CD14-positive monocyte (primary cell): ENCODE data around the gene DAPK2. TPM values are rescaled to one million over a fixed set of nuclear protein-coding genes. Genes with fewer than 3 reads are reported as not detected.

ENCODE experiments used
- DNase-seq, 3 donors: peaks; one replicate each; pipeline ENCODE4 v3.0.0-alpha.2; 2011 to 2022
- H2AFZ ChIP-seq: 2 replicates; pipeline ENCODE4 v1.6.0; 2012; ENCODE audit warnings: mild to moderate bottlenecking, low read depth, low read length, inconsistent platforms; ENCODE audit not compliant: insufficient read depth, poor library complexity, severe bottlenecking
- H3K27ac ChIP-seq, 2 donors: 1 replicate in 1 of 2; 2 replicates in 1 of 2; pipeline ENCODE4 v1.5.1; 2012 to 2013; ENCODE audit warnings: low read length in 2 of 2, control low read depth in 1 of 2, inconsistent platforms in 1 of 2, low read depth in 1 of 2, mild to moderate bottlenecking in 1 of 2
- H3K27me3 ChIP-seq, 2 donors: one replicate each; pipeline versions ENCODE4 v1.6.0 to v1.6.1; 2011 to 2013; ENCODE audit warnings: low read length in 2 of 2; ENCODE audit not compliant: control insufficient read depth in 2 of 2, insufficient read depth in 2 of 2
- H3K36me3 ChIP-seq, 2 donors: replicated peaks in 1 of 2; 1 replicate in 1 of 2; 2 replicates in 1 of 2; pipeline versions ENCODE4 v1.5.1 to v1.6.1; 2012 to 2013; ENCODE audit warnings: low read length in 2 of 2, control low read depth in 1 of 2, inconsistent platforms in 1 of 2, mild to moderate bottlenecking in 1 of 2; ENCODE audit not compliant: insufficient read depth in 2 of 2, control insufficient read depth in 1 of 2
- H3K4me1 ChIP-seq, 2 donors: 1 replicate in 1 of 2; 2 replicates in 1 of 2; pipeline versions ENCODE4 v1.5.1 to v1.6.1; 2012 to 2013; ENCODE audit warnings: low read length in 2 of 2, control low read depth in 1 of 2, inconsistent platforms in 1 of 2, mild to moderate bottlenecking in 1 of 2, moderate library complexity in 1 of 2; ENCODE audit not compliant: insufficient read depth in 2 of 2, control insufficient read depth in 1 of 2
- H3K4me2 ChIP-seq: replicated peaks from 2 replicates; pipeline ENCODE3; 2012; ENCODE audit warnings: low read length, moderate library complexity, mild to moderate bottlenecking; ENCODE audit not compliant: poor library complexity, severe bottlenecking; ENCODE audit errors: extremely low read depth
- H3K4me3 ChIP-seq, 3 experiments: fragments of 200-600 bp in 1 of 3; sonication (generic) in 1 of 3; replicated peaks in 1 of 3; 1 replicate in 2 of 3; 2 replicates in 1 of 3; pipeline ENCODE4 v1.5.1; 2011 to 2013; ENCODE audit warnings: low read length in 3 of 3, mild to moderate bottlenecking in 3 of 3, control low read depth in 2 of 3, low read depth in 2 of 3, inconsistent platforms in 1 of 3, moderate library complexity in 1 of 3
- H3K79me2 ChIP-seq: 2 replicates; pipeline ENCODE4 v1.6.0; 2012; ENCODE audit warnings: mild to moderate bottlenecking, control low read depth, inconsistent platforms, low read length, moderate library complexity; ENCODE audit not compliant: insufficient read depth
- H3K9ac ChIP-seq: 2 replicates; pipeline ENCODE4 v1.6.0; 2017; ENCODE audit warnings: low read length, mild to moderate bottlenecking; ENCODE audit not compliant: insufficient read depth, poor library complexity, severe bottlenecking
- H3K9me3 ChIP-seq, 2 donors: replicated peaks in 1 of 2; 1 replicate in 1 of 2; 2 replicates in 1 of 2; pipeline versions ENCODE4 v1.5.1 to v1.6.1; 2012 to 2013; ENCODE audit warnings: low read length in 2 of 2, control low read depth in 1 of 2; ENCODE audit not compliant: control insufficient read depth in 1 of 2, insufficient read depth in 1 of 2
- H4K20me1 ChIP-seq: 2 replicates; pipeline ENCODE4 v1.6.0; 2012; ENCODE audit warnings: mild to moderate bottlenecking, low read length, control low read depth, moderate library complexity; ENCODE audit not compliant: insufficient read depth
- H3K27ac Mint-ChIP-seq, 7 donors: one replicate each; pipeline ENCODE4 v1.8.0; 2020; ENCODE audit warnings: mild to moderate bottlenecking in 7 of 7, mixed read lengths in 7 of 7, moderate library complexity in 6 of 7, inconsistent platforms in 2 of 7
- H3K27me3 Mint-ChIP-seq, 3 donors: one replicate each; pipeline ENCODE4 v1.8.0; 2021 to 2022; ENCODE audit warnings: low read depth in 3 of 3, mild to moderate bottlenecking in 3 of 3, mixed read lengths in 3 of 3, moderate library complexity in 3 of 3, inconsistent platforms in 1 of 3
- H3K36me3 Mint-ChIP-seq, 2 donors: one replicate each; pipeline ENCODE4 v1.8.0; 2020; ENCODE audit warnings: mixed read lengths in 2 of 2, inconsistent platforms in 1 of 2, mild to moderate bottlenecking in 1 of 2
- H3K4me1 Mint-ChIP-seq: one replicate; pipeline ENCODE4 v1.8.0; 2020; ENCODE audit warnings: mild to moderate bottlenecking, mixed read lengths
- H3K4me3 Mint-ChIP-seq, 2 donors: one replicate each; pipeline ENCODE4 v1.8.0; 2020; ENCODE audit warnings: mild to moderate bottlenecking in 2 of 2, mixed read lengths in 2 of 2, moderate library complexity in 1 of 2
- H3K9me3 Mint-ChIP-seq, 7 donors: one replicate each; pipeline ENCODE4 v1.8.0; 2020 to 2022; ENCODE audit warnings: mixed read lengths in 7 of 7, mild to moderate bottlenecking in 6 of 7, moderate library complexity in 6 of 7, inconsistent platforms in 2 of 7
- CTCF ChIP-seq: fragments of 200-600 bp; IDR thresholded peaks from one replicate; pipeline ENCODE4 v1.8.0; 2022; ENCODE audit warnings: antibody characterized with exemption, mild to moderate bottlenecking
- WGBS: methylation state at CpG from one replicate; pipeline ENCODE4 v1.1.5; 2013; ENCODE audit warnings: missing lambda C conversion rate; ENCODE audit not compliant: insufficient coverage; 5-methylcytosine and 5-hydroxymethylcytosine counted together
- intact Hi-C, 2 donors: fragments of 100-400 bp; cut with micrococcal nuclease; formaldehyde crosslinking; loops; one replicate each; pipeline versions ENCODE4 v1.15.0 to v1.15.1; 2023
- polyA plus RNA-seq, 3 donors: library from polyadenylated mRNA; depleted of rRNA in 1 of 3; unstranded in 2 of 3; stranded (reverse) in 1 of 3; fragments of 300-500 nt in 2 of 3; fragments of >200 nt in 1 of 3; fragmentation: Illumina TruSeq in 2 of 3; gene quantifications; 1 replicate in 2 of 3; 2 replicates in 1 of 3; pipeline ENCODE4 v1.2.3, GENCODE V29; 2012 to 2021

Gene DAPK2
- polyA plus RNA-seq, 3 donors, result 0.59 to 4.1 (median 2.1) TPM

- no peak overlapping the region for H3K9ac ChIP-seq
- intact Hi-C loops, result no loop called here
Observed at GRCh38 chr15:64016257-64016656, 30.0 kb downstream of the DAPK2 start.

GRCh38 chr15:64014995-64015394, 31.3 kb downstream of the DAPK2 start:
- H3K36me3 Mint-ChIP-seq, result no peaks in the 10 kb centered on the region

More at GRCh38 chr15:64016257-64016656, 30.0 kb downstream of the DAPK2 start:
- no peaks in the 10 kb centered on the region for H3K27me3 ChIP-seq
- no peak overlapping the region for H3K27ac ChIP-seq
- H3K4me3 ChIP-seq, result no peak overlapping the region
- no peaks in the 10 kb centered on the region for H4K20me1 ChIP-seq
- no peaks in the 10 kb centered on the region for H3K79me2 ChIP-seq
- no peak for DNase-seq
- Mint-ChIP-seq H3K27ac (peak overlapping the region in 2 of 7 donors; percentile 32 to 37), H3K4me1 (peaks cover 4% of the 10 kb centered on the region), H3K36me3 (peaks cover 0 to 6% of the 10 kb centered on the region in 2 donors), H3K4me3 (no peak overlapping the region), H3K9me3 (peaks cover 3 to 11% (median 8%) of the 10 kb centered on the region in 7 donors), H3K27me3 (peaks cover 0 to 2% (median 0%) of the 10 kb centered on the region in 3 donors)
- no CpG with 5 or more reads among the region's 2 CpGs for WGBS
- H2AFZ ChIP-seq, result no peak overlapping the region
- TF ChIP-seq CTCF, result no peak
- no peaks in the 10 kb centered on the region for H3K36me3 ChIP-seq
- H3K9me3 ChIP-seq, result peaks cover 0 to 11% of the 10 kb centered on the region in 2 donors
- peaks cover 0 to 7% of the 10 kb centered on the region in 2 donors for H3K4me1 ChIP-seq
- H3K4me2 ChIP-seq, result no peak overlapping the region

More at GRCh38 chr15:64014995-64015394, 31.3 kb downstream of the DAPK2 start:
- intact Hi-C loops, result no loop called here
- H3K4me3 Mint-ChIP-seq, result no peak overlapping the region
- Histone ChIP-seq H3K27ac (no peak overlapping the region), H3K4me3 (no peak overlapping the region), H3K27me3 (no peaks in the 10 kb centered on the region), H4K20me1 (no peaks in the 10 kb centered on the region), H3K4me1 (peaks cover 7 to 18% of the 10 kb centered on the region in 2 donors), H3K9me3 (peaks cover 0 to 1% of the 10 kb centered on the region in 2 donors), H3K4me2 (no peak overlapping the region), H2AFZ (no peak overlapping the region), H3K79me2 (no peaks in the 10 kb centered on the region), H3K9ac (no peak overlapping the region), H3K36me3 (no peaks in the 10 kb centered on the region)
- WGBS, result 100% methylated on average over 4 of the region's 5 CpGs
- no peak for TF ChIP-seq CTCF
- peaks cover 13% of the 10 kb centered on the region for H3K4me1 Mint-ChIP-seq
- DNase-seq, result no peak
- peaks cover 0 to 2% (median 0%) of the 10 kb centered on the region in 3 donors for H3K27me3 Mint-ChIP-seq
- H3K9me3 Mint-ChIP-seq, result peaks cover 0 to 2% (median 0%) of the 10 kb centered on the region in 7 donors
- H3K27ac Mint-ChIP-seq, result no peak overlapping the region
